DMS 273 treated with DMSO at 0.1 percent for 48 hours (cell line): ENCODE results near the gene ICAM2.

Experiments used
- DNase-seq: peaks from one replicate; lab custom pipeline; 2025; lab: John Stamatoyannopoulos, UW

The ICAM2 gene

DNA sequence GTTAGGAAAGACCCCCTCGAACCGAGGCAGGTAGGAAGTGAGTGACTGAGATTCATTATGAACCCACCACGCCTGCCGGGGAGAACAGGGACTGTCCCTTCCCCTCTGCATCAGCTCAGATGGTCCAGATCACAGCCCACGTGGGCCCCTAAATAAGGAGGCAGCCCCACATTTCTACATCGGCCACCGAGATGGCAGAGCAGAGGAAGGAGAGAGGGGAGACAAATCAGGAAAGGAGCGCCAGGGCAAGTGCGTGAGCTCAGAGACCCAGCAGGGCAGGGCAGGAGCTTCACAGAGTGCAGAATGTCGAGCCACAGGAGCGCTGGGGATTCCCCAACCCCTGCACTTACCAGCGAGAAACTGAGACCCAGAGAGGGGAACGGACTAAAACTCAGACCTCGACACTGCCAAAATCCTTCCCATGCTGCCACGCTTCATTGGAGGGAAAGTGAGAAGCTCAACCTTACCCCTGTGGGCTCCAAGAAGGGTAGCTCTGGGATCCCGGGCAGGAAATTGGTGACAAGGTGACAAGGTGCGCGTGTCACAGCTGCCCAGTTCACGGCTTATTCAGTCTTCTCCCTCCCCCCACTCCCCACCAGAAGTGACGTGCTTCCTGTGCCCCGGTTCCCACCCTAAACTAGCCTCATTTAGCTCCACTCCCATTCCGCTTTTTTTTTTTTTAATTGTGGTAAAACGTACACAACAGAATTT, at the start of gene ICAM2:
Gene ICAM2 (minus strand): TSS at position 578 of the 711 bp plus-strand sequence. CDS start 13,942 bp downstream, outside the sequence.
- DNase-seq, result no peak

DNA sequence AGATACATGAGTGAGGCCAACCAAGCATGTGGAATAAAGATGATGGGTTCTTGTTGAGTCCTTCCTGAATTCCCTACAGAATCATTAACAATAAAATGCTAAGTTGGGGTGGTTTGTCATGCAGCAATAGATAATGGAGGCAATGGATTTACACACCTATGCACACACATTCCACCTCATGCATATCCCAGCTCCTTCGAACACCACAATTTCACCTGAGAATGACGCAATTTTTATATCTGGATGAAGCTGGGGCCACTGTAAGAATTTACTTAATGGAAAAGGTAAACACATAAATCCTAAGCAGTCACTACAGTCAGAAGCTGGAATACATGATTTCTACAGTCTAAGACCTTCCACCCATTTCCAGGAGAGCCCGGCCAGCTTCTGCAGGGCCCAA, 49.8 kb upstream of the ICAM2 start:
- DNase-seq, result no peak

DNA sequence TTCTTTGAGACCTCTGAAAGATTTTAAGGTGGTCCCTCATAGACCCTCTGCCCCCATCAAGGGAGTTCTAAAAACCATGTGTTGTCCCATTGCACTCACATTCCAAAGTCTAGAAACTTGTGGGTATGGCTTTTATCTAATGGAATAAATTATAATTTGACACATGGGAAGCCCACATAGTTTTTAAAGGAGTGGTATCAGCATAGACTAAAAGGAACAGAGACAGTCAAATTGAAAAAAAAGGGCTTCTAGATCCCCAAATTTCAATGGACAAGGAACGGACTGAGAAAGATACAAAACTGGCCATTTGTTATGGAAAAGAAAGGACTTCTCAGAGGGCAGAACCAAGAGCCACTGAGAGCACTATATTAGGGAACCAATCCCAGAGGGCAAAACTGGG, 48.7 kb upstream of the ICAM2 start:
- DNase-seq, result no peak

DNA sequence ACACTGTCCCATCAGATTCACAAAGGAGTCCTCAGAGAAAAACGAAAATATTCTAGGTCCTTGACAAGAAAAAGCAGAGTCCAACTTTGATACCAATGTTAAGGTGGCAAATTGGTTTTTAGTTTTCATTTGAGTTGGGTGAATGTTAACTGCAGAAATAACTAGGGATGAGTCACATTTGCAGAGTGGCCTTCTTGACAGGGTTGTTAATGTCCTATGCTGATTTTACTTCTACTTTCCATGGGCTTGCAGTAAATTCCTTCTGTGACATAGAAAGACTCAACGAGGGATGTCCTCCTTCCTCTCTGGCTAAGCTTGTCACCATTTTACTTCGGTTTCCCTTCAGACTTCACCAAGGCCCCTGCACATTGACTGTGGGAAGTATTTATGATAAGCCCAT, 47.2 kb upstream of the ICAM2 start:
- no peak for DNase-seq

DNA sequence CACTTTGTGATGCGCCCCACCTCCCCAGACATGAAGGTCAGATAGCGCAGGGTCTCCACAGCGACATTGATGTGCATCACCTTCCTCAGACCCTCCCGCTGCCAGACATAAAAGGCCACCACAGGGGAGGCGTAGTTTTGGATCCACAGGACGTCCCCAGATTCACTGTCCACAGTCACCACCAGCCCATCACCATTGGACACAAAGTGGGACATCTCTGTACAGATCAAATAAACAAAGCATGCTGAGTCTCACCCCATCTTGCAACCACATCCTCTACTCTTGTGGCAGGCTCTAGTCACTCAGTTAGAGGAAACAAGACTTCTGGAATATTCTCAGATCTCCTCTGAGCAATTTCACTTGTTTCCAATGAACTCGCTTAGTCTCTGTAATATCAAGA, 46.3 kb upstream of the ICAM2 start:
- DNase-seq, result no peak

DNA sequence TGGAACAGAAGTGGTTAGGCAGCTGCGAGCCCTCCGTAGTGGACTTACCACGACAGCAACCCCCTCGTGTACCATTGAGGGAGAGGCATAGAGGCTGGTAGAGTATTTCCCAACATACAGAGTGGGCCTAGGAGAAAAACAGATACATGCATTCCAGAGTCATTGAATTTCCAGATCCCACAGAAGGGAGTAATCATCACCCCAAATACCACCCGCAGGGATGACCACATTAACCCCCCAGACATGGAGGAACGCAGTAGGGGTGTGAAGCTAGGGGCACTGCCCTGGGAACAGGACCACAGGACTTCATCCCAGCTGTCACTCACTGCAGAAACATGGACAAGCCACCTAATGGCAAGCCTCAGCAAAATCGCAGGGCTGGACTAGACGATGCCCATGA, 44.7 kb upstream of the ICAM2 start:
- DNase-seq, result no peak

DNA sequence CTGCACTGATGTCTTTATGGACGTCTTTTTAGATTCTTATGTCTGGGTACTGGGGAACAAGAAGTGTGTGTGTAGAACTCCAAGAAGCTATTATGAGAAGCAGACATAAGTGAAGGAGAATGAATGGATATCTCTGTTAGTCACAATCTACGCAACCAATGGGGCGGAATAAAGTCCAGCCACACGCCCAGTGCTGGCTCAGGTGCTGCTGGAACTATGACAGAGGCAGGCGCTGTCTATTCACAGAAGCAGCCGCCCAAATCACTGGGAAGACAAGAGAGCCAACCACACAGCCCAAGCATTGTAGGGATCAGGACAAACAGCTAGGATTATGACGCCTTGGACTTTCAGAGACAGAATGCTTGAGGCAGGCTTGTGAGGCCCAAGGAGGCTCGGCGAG, 43.9 kb upstream of the ICAM2 start:
- no peak for DNase-seq

DNA sequence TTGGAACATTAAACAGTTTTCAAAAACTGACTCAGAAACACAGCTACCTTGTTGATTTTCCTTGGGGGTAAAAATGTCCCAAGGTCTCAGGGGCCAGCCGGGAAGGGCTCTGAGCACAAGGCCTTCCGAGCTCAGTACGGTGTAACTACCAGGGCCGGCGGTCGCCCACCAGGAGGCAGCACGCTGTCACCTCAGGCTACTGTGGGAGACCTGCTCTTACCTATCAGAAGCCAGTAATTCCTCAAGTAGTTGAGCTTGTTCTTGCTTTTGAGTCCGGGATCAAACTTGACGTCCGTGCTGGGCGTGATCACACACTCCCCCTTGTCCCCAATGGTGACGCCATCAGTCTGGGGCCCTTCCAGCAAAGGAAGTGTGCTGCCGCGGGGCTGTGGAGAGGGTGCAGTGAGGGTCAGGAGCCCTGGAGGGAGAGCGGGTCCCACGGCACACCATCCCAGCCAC, 43.4 kb upstream of the ICAM2 start:
- no peak for DNase-seq

DNA sequence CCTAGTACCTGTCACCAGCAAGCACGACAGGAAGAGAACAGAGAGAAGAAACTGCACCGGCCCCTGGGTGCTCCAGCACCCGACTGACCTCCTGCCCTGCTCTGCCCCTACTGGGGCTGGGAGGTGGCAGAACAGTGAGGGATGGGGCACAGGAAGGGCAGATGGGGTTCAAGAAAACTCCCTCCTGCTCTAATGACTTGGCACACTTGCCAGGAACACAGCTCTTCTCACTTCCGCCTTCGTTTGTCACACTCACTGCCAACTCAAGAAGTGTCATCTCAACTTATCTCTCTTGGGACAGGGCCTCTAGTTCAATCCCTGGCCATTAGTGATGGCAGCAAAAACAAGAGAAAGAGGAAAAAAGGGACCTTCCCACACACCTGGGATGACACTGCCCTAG, 42.7 kb upstream of the ICAM2 start:
- no peak for DNase-seq

DNA sequence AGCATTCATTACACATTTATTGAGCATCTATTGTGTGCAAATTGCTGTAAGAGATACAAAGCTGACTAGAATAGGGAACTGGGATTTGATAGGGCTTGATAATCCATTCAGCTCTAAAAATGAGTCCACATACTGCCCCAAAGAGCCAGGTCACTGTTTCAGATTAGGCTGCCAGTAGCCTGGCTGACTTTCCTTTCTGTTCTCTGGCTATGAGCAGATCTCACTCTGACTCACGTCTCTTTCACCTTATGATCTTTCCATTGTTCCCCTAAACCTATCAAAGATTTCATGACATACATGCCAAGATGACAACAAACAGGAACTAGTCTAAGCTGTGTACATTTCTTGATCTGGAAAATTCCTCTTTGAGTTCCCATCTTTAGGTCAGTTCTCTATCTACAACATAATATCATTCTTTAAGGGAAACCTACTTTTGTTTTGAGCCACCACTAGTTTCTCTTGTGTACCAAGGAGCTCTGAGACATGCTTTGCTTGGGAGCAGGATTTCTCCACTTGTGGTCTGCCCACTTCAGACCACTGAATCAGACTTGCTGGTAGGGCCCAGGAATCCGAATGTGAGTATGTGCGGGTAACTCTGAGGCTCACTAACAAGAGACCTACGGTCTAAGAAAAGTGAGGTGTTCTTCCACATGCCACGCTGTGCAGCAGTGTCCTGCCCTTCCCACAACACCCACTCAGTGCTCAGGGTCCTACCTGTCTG, 40.9 kb upstream of the ICAM2 start:
- no peak for DNase-seq

DNA sequence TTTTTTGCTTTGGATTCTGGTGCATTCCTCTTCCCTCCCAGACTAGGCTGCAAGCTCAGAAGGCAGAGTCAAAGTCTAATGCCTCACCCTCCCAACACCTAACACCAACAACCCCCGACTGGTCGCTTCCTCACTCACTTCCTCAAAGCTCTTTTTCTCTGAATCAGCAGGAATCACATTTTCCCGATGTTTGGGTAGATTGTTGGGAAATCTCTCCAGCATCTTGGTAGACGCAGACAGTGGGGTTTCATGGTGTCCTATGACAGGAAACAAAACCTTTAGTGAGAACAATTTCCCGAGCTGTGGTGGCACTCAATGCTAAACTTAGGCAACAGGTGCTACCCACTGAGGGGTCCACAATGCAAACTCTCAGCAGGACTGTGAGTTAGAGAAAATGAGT, 39.9 kb upstream of the ICAM2 start:
- DNase-seq, result no peak

DNA sequence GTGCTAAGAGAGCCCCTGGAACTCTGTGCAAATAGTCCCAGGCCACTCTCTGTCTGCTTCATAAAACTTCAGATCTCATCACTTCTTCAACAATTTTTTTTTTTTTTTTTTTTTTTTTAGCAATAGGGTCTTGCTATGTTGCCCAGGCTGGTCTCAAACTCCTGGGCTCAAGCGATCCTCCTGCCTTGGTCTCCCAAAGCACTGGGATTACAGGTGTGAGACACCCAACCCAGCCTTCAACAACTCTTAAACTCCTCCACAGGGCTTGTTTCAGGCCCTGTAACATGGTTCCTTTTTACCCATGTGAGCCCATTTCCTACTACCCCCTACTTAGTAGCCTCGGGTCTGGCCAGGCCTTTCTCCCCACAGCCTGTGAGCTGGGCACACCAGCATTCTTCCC, 39.3 kb upstream of the ICAM2 start:
- DNase-seq, result no peak

DNA sequence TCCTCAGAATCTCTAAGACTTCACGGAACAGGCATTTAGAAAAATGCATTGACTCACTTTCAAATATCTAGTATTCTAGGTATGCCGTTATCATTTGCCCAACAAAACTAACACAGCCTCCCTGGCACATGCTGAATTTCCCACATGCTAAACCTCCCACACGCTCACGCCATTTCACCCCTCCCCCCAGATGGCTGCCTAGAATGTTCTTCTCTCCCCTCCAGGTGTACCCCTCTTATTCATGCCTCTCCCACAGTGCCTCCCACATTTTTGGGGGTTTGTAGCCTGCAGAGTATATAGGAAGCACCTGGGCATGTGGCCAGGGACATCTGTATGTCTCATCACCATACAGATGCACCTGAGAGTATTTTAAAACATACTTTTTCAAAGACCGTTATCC, 38.2 kb upstream of the ICAM2 start:
- DNase-seq, result no peak

DNA sequence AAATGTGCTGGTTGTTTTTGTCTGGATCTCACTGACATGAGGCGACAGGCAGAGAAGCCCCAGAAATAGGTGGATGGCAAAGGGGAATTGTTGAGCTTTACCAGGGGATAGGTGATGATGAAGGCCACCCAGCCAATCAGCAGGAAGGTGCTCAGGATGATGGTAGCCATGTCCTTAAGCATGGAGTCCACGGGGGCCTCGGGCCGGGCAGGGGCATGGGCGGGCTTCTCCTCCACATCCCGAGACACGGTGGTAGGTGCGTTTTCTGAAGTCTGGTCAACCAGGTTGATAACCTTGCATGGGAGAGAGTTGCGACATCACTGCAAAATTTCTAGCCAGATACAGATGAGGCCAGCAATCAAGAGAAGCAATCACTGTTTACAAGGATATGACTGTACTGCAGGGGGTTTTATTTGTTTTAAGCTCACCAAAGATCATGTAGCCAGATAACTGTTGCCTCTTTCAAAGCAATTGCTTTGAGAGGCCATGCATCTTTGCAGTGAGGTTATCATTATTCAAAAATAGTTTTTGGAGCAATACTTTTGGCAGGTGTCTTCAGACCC, 37.3 kb upstream of the ICAM2 start:
- no peak for DNase-seq

DNA sequence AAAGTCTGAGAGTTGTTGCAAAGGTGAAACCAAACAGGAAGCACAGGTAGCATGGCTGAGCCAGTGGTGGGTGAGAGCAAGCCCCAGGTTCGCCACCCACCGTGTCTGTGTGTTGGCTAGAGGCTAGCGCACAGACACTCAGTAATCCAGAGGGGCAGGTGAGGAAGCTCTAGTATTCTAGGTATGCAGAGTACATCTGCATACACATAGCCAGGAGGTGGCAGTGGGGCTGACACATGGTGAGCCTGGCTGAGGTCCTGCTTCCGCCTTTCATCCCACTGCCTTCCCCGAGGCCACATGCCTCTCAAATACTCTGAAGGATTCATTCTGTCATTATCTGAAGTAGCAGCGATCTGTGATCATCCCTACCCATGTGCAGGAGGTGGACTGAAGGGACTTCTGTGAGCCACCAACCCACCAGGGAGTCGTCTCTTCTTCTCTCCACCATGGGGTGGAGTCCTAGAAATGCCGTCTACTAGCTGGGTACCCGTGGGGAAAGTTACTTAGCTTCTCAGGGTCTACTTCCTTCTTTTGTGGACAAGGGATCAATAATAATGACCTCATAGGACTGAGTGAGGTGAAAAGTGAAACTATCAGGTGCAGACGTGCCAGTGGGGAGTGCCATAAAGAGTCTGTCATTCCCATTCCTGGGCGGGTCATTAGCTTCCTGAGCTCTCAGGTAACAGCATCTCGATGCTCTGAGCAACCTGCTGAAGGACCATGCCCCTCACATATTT, 36.0 kb upstream of the ICAM2 start:
- DNase-seq, result no peak

DNA sequence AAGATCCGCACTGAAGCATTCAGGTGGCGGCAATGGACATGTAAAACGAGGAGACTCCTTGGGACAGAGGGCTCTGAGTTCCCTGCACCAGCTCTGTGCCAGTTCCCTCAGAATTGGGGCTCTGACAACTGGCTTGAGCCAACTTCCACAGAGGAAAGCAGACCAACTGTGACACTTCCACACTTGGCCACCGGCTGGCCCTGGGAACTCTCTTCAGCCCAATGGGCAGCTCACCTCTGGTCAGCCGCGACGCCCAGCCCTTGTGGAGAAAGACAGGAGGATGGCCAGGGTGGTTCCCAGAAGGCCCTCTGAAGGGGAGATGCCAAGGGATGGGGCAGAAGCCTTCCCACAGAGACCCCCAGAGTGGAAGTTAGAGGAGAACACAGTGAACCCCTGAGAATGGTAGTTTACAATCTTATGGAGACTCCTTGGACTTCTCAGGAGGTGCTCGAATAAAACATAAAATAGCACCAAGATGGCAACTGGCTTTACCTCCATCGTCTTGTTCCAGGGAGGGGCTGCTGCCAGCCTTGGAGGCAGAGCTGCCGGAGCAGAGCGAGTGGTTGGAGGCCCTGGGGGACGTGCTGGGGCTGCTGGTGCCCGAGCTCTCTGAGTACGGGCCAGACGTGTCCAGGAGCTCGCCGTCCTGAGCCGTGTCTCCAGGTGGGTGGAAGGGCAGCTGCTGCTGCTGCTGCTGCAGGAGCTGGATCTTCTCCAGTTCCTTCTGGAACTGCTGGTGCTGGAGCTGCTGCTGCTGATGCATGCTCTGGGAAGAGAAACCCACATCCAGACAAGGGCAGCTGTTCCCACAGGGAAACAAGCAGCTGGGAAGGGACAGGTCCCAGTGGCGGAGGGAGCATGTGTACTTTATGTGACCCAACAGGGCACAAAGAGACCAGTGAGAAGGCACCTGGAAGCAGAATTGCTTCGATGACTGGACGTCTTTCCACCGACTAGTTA, 35.0 kb upstream of the ICAM2 start:
- no peak for DNase-seq

DNA sequence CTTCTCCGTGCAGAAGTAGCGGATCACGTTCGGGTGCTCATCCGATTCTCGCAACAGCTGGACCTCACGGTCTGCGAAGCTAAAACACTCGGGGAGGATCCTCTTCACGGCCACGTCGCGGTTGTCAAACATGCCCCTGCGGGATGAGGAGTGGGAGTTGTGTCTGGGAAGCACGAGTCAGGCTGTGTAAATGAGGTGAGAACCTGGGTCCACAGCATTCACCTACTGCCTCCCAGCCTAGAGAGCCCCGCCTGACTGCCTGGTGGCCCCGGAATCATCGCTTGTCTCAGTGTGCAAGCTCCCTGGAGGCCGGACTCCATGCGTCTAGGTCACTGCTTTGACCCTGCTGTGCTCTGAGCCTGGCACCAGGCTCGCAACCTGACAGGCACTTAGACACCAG, 33.9 kb upstream of the ICAM2 start:
- no peak for DNase-seq

DNA sequence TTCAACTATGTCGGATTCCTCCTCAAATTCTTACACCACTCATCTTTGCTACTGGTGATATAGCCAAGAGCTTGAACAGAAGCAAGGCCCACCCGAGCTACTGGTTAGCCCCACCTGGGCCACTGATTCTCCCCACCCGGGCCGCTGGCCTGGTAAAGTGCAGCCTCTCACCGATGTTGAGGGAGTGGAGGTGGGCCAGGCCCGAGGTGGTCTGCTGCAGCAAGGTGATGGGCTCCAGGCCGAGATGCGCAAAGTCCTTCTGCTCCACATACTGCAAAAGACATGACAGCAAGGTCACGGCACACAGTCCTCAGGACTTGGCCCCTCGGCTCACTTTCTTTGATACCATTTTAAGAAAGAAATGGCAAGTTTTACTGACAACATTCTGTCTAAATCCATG, 32.7 kb upstream of the ICAM2 start:
- DNase-seq, result no peak

DNA sequence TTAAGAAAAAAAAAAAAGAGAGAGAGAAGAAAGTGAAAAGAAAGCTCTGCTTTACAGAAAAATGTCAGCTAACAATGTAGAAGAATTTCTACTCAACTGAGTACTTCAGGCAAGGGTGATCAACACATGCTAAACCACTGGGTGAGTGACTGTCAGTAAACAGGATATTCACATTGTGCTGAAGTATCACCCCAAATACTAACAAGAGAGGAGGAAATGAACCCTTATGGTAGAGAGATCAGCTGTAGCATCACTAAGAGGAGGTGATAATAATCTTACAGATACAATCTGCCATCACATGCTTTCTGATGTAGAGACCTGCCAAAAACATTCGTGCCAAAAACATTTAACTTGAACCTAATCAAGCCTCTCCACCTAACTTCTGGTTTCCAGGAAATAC, 30.7 kb upstream of the ICAM2 start:
- DNase-seq, result no peak

DNA sequence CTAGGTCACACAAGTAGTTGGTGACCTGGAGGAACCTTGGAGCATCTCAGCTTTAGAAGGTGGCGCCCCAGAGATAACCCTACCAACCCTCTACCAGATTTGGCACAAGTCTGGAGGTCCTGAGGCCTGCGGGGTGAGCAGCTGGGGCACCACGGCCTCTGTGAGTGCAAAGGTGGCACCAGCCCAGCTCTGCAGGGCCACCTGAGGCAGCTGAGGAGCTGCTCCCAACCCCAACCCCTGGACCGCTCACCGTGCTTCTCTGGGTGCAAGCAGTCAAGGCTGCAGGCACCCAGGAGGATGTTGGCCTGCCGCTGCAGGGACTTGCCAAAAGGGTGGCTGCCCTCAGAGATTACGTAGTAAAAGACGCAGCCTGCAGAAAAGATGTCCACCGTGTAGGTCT, 28.4 kb upstream of the ICAM2 start:
- DNase-seq, result no peak

DNA sequence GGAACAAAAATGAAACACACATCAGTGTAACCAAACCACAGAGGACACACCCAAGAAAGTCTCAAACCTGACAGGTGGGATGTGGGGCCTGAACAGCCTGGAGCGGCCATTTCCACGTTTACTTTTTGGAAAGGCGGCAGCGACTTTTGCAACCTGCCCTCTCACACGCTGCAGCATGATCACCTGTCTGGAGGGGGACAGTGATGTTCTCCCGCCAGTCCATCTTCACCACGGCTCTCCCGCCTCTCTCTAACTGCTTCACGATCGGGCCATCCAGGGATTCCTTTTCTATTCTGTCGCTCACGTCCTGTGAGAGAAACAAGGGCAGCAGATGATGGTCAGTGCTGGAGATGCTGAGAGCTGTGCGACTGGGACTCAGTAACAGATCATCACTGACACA, 24.7 kb upstream of the ICAM2 start:
- DNase-seq, result no peak
